Right lung (tissue), 5 donors: ENCODE measurements around the gene NUDT3. TPM values are rescaled to one million over a fixed set of nuclear protein-coding genes. Genes with fewer than 3 reads are reported as not detected.
"Not testable (repeated sequence)": the region's sequence is repeated elsewhere in the genome, so short reads cannot be mapped to it uniquely, and the experiment has no call there.

Source experiments
- DNase-seq, 2 donors: peaks; one replicate each; pipeline ENCODE4 v3.0.0-alpha.2; 2013
- polyA plus RNA-seq, 5 donors: library from polyadenylated mRNA; unstranded; fragments of 120-200 nt; gene quantifications; one replicate each; pipeline versions ENCODE4 v1.2.1 to v1.2.3, GENCODE V29; 2013; ENCODE audit warnings: inconsistent platforms in 1 of 5, low replicate concordance in 1 of 5; ENCODE audit not compliant: insufficient read length in 5 of 5, insufficient read depth in 1 of 5

Gene NUDT3
- polyA plus RNA-seq, 5 donors, result 10.6 to 16.3 (median 15.0) TPM

DNA sequence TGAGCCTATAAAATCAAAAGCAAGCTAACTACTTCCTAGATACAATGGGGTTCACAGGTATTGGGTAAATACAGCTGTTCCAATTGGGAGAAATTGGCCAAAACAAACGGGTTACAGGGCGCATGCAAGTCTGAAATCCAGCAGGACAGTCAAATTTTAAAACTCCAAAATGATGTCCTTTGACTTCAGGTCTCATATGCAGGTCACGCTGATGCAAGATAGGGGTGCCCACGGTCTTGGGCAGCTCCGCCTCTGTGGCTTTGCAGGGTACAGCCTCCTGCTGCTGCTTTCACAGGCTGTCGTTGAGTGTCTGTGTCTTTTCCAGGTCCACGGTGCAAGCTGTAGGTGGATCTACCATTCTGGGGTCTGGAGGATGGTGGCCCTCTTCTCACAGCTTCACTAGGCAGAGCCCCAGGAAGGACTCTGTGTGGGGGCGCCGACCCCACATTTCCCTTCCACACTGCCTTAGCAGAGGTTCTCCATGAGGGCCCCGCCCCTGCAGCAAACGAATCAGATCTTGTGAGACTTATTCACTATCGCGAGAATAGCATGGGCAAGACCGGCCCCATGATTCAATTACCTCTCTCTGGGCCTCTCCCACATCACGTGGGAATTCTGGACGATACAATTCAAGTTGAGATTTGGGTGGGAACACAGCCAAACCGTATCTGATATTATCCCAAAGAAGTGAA, 131.7 kb downstream of the NUDT3 start:
- no peak for DNase-seq

DNA sequence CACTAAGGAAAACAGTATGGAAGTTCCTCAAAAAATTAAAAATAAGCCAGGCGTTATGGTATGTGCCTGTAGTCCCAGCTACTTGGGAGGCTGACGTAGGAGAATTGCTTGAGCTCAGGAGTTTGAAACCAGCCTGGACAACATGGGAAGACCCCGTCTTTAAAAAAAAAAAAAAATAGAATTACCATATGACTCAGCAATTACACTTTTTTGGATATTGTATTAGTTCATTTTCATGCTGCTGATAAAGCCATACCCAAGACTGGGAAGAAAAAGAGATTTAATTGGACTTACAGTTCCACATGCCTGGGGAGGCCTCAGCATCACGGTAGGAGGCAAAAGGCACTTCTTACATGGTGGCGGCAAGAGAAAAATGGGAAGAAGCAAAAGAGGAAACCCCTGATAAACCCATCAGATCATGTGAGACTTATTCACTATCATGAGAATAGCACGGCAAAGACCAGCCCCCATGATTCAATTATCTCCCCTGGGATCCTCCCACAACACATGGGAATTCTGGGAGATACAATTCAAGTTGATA, 132.9 kb downstream of the NUDT3 start:
- DNase-seq, result no peak

DNA sequence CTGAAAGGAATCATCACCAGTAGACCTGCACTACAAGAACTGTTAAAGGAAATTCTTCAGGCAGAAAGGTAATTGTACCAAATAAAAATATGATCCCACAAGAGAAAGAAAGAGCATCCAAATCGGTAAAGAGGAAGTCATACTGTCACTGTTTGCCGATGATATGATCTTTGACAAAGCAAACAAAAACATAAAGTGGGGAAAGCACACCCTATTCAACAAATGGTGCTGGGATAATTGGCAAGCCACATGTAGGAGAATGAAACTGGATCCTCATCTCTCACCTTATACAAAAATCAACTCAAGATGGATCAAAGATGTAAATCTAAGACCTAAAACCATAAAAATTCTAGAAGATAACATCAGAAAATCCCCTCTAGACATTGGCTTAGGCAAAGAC, 140.1 kb downstream of the NUDT3 start:
- DNase-seq, result not testable (repeated sequence)

DNA sequence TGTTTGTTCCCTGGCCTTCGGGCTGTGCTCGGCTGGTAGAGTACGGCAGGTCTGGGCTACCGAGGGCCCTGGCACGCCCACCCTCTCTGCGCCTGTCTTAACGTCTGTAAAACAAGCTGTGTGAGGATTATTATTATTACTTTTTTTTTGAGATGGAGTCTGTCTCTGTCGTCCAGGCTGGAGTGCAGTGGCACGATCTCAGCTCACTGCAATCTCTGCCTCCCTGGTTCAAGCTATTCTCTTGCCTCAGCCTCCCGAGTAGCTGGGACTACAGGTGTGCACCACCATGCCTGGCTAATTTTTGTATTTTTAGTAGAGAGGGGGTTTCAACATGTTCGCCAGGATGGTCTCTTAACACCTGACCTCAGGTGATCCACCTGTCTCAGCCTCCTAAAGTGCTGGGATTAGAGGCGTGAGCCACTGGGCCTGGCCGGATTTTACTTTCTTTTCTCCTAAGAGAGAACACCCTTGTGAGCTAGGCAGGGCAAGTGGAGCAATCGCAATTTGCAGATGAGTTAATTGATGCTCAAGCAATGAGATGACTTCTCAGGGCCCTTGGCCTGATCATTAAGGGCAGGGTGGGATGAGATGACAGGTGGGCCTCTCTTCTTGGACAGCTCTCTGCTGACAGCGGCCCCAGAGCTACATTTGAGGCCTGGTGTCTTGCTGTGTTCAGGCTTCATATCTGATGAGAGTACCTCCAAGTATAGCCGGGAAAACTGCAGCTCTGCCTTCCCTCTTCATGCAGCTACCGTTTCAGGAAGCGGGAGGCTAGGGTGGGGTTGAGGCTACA, 142.8 kb downstream of the NUDT3 start:
- DNase-seq, result no peak

DNA sequence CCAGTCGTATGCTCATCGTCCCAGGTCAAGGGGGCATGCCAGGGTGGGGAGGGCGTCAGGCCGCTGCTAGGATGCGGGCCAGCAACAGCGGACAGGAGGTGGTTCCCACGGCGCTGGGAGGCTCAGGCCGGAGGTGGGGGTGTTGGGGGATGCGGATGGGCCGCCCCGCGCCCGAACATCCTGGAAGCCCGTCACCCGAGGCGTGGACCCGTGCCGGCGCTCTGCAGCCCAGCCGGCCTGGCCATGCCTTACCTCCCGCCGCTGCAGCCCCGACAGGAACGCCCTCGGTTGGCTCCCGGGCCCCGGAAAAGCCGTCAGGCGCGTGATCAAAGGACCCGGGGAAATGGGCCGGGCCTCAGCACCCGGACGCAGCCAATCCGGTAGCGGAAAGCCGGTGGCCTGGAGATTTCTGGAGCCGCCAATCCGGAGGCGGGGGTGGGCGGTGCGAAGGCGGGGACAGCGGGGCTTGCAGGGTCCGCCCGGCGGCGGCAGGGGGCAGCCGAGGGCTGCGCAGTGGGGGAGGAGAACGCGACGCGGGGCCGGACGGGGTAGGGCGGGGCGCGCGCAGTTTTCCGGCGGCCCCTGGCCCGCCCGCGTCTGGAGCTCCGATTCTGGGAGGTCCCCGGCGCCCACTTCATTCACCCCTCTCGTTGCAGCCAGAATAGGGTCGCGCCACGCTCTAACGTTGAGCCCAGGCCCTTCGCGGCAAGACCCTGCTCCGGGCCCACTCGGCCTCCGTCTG, 143.6 kb downstream of the NUDT3 start, which contains the start of gene SMIM29:
Gene SMIM29 (minus strand): TSS at position 280 of the 742 bp plus-strand sequence. CDS start 1,215 bp downstream, outside the sequence.
- DNase-seq, result peak; percentile 94 to 95

DNA sequence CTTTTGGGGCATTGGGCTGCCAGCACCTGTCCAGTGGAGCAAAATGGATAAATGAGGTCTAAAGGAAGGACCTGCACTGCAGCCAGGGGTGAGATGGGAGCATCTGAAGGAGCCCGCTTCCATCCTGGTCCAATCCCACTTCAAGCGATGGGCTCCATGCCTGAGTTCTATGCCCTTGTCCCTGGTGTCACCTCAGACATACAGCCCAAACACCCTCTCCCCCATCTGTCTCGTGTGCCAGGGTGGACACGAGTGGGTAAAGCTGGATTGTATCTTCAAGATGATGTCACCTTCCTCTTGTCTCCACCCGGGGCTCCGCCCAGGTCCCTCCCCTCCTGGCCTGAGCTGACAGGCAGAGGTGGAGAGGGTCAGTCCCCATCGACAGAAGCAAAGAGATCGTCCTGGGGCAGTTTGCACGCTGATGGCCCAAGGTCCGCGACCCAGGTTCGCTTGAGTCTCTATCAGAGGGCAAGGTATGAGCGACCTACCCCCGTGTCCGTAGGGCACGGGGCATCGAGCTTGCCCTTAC, 144.2 kb downstream of the NUDT3 start:
- DNase-seq, result peak in 1 of 2 donors; percentile 20

DNA sequence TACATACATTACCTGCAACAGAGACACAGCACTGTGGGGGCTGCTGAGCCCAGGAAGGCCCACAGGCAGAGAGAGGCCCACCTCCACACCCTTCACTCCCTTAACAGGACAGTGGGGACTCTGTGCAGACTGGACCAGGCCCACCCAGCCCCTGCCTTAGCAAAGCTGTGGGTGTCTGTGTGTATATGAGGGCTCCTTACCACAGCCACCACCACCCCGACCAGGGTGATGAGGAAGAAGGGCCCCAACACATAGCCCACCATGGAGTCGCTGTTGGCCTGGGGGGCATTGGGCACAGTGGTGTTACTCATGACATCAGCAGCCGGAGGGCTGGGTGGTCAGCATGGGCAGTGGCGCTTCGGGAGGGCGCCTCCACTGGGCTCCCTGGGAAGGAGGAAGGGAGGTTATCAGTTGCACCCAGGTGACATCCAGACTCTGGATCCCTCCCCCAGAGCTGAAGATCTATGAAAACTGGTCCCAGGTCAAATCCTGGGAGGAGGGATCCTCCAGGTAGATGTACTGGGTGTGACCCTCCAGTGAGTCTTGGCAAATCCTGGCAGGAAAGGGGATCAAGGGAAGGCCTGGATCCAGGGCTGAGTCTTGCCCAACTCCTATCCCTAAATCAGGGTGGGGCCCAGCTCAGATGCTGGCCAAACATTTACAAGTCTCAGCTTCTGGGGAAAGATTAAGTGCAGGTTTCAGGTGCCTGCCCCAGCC, 144.8 kb downstream of the NUDT3 start:
- DNase-seq, result no peak

DNA sequence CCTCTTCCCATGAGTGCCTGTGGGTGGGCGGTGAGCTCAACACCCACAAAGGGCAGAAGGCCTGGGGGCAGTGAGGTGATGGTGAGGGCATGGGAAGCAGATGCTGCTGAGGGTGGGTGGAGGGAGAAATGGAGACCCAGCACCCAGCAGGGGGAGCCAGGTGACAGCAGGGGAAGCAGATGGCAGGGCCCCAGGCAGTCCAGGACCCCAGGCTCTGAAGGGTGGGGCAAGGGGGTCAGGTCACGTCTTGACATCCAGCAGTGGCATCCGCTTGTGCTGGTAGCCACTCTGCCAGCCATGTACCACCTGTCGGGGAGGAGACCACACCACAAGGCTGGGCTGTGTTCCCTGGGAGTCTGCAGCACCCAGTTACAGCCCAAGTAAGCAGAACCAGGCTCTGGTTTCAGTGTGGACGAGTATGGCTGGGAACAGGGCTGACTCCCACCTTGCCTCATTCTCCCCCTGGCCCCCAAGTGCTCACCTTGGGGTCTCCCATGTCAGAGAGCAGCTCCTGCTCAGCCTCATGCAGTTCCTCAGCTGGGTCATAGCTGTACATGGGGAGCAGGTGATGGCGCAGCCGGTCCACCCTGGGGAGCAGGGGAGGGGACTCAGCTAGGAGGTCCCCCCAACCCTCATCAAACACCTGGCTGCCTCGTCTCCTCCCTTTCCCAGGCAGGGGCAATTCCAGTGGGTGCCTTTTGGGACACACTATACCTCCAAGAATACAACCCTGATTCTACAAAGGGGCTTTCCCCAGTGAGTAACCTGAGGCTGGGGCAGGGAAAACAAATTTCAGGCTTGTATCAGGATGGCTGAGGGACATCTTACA, 145.7 kb downstream of the NUDT3 start:
- DNase-seq, result no peak

DNA sequence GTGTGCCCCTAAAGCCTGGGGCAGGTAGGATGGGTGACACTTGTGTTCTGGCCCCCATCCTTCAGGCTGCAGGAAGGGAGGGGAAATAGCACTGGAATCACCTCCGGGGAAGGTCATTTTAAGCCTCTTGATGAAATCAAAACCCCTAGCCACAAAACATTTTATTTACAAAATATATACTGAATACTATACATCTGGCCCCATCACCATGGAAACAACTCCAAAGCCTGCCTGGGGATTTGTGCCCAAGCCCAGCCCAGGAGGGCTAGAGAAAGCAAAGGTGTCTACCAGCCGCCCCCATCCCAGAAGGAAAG, 146.3 kb downstream of the NUDT3 start:
- no peak for DNase-seq

DNA sequence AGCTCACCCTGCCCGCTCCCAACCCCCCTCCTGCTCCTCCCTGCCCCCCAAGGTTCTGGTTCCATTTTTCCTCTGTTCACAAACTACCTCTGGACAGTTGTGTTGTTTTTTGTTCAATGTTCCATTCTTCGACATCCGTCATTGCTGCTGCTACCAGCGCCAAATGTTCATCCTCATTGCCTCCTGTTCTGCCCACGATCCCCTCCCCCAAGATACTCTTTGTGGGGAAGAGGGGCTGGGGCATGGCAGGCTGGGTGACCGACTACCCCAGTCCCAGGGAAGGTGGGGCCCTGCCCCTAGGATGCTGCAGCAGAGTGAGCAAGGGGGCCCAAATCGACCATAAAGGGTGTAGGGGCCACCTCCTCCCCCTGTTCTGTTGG, 146.7 kb downstream of the NUDT3 start:
- not testable (repeated sequence) for DNase-seq

DNA sequence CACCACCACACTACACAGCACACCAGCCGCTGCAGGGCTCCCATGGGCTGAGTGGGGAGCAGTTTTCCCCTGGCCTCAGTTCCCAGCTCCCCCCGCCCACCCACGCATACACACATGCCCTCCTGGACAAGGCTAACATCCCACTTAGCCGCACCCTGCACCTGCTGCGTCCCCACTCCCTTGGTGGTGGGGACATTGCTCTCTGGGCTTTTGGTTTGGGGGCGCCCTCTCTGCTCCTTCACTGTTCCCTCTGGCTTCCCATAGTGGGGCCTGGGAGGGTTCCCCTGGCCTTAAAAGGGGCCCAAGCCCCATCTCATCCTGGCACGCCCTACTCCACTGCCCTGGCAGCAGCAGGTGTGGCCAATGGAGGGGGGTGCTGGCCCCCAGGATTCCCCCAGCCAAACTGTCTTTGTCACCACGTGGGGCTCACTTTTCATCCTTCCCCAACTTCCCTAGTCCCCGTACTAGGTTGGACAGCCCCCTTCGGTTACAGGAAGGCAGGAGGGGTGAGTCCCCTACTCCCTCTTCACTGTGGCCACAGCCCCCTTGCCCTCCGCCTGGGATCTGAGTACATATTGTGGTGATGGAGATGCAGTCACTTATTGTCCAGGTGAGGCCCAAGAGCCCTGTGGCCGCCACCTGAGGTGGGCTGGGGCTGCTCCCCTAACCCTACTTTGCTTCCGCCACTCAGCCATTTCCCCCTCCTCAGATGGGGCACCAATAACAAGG, 147.3 kb downstream of the NUDT3 start:
- DNase-seq, result not testable (repeated sequence)

DNA sequence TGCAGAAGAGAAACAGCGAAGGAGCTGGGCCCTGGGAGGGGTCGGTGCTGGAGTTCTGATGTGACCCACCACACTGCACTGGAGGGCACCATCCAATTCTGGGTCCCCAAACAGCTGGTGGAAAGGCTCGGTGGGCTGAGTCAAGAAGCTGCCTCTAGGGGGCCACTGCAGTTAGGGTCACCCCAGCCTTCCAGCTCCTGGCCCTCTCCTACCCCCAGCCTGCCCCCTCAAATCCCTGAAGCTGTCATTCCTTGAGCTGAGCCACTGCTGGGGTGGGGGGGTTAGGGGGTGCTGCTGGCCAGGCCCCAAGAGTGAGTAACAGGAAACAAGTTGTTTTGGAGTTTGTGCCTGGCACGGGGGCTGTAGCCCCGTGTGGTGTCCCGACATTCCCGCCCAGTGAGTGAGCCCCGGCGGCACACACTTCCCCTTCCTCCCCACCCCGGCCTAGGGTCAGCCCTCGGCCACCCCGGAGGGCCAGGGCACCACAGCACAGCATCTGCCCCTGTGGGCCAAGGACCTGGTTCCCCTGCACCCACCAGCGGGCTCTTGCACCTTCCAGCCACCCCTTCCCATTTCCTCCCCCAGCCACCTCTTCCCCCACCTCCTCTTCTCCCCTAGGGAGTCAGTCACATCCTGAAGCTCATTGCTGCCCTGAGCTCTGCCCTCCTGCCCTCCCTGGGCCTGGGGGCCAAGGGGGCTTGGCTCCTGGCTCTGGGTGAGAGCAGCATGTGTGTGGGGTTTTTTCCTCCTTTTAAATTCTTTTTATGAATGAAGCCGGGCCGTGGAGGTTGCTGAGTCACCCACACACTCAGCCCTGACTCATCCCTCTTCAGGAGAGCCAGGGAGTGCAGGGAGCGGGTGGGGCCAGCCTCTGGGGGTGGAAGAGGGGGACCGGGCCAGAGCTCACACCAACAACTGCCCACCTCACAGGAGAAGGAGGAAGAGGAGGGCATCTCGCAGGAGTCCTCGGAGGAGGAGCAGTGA, 148.3 kb downstream of the NUDT3 start:
- no peak for DNase-seq

DNA sequence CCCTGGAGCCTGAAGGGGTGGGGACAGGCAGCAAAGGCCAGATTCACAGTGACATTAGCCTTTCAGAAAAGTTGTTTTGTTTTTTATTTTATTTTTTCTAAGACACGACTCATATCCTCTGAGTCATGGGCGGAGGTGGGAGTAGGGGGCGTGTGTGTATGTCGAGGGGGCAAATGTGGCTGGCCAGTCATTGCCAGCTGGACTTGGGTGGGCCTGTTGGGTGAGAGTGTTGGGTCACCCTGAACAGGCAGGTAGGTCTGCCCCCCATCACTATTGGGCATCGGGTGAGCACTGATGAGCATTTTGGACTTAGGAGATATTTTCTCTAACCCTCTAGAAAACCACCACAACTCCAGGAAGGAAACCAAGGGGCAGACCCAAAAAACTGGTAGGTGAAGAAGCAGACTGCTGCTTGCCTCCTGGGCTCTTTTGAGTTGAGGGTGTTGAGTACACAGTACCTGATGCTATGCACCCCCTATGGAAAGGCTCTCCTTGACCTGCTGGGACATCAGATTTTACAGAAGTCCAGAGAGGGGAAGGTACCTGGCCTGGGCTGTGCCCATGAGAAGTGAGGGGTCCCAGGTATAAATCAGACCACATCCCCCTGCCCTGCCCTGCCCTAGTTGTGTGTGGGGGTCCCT, 149.2 kb downstream of the NUDT3 start:
- no peak for DNase-seq

DNA sequence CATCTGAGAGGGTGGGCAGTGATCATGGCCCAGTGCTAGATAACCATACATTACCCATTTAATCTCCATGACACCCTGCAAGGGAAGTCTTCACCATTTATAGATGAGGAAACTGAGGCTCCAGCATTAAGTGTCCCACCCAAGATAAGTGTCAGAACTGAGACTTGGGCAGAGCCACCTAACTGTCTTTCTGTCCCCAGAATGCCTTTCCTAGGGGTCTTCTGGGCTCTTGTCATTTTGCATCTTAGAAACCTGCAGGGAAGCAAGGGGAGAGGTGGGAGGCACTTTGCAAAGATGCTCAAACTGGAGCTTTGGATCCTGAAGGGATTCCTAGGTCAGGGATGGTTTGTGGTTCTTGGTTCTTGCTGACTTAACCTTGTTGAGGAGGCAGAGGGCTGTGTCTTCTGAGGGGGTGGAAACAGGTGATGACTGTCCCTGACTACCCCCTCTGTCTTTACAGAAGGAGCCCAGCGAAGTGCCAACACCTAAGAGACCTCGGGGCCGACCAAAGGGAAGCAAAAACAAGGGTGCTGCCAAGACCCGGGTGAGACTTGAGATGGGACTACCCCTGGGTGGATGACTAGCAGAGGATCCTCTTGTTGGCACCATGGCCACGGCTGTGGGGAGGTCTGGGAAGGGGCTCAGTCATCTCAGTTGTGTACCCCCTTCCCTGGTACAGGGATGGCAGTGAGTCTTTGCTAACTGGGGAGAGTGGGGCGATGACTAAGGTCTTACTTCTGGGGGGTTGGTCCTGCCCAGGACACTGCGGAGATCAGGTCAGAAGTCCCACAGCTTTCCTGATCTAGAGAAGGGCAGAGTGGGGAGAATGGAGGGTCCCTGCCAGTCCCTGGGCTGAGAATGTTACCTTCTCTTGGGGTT, 150.0 kb downstream of the NUDT3 start:
- no peak for DNase-seq

DNA sequence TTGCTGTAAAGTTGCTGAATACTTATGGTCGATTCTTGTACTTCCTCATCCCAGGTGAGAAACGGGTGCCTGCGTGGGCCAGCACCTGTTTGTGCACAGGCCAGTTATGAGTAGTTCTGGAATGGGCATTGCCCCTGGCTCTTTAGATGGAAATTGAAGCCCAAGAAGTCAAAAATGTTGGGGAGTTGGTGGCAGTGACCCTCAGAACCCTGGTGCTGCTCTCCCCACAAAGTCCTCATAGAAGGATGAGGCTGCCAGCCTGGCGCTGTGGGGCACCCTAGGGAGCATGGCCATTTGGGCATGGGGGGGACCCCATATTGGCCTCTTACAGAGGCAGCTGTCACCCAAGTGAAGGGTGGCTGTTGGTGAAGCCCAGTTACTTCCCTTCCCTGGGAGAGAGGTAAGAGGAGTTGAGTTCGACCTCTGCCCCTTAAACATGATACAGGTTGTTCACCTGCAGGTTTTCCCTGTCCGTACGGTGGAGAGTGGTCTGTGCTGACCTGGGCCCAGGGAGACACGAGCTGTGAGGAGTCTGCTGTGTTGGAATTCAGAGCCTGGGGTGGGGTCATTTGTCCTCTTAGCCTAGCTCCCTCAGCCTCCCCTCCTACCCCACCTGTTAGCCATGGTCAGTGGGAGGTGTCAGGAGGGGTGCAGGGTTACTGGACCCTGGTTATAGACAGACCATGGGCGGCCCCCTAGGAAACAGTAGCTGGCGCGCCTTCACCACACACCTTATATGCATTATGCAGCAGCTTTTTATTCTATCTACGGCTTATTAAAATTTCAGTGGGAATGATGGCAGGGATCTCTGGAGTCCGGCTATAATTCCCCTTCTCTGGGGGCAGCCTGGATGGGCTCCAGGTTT, 150.9 kb downstream of the NUDT3 start:
- DNase-seq, result no peak
